Measurements from ENCODE around the gene TIMM50.

- TF ChIP-seq POLR2AphosphoS5 (IDR thresholded peaks at IDR 0.05; ENCODE audit: insufficient read depth in 1 of 2, low read depth in 1 of 2): no peak
- no peak for TF ChIP-seq POLR2A (IDR thresholded peaks at IDR 0.05)
These were observed 48.0 kb upstream of the TIMM50 start for GRCh38 chr19:39432677-39433025.

All from vagina (tissue), 2 donors.